ENCODE data around the gene HDAC5.

GRCh38 chr17:44067545-44067940 lies 55.9 kb downstream of the HDAC5 start:
- TF ChIP-seq REST (IDR thresholded peaks at IDR 0.05; ENCODE audit: insufficient read depth in 1 of 2, low read depth in 2 of 2, low read length in 2 of 2) (no peak), POLR2AphosphoS5 (IDR thresholded peaks at IDR 0.05; ENCODE audit: low read depth, low read length) (no peak), SIN3A (IDR thresholded peaks at IDR 0.05; ENCODE audit: borderline replicate concordance, insufficient read depth, low read length) (no peak)
